ENCODE measurements around the gene TMEM132C. TPM values are rescaled to one million over a fixed set of nuclear protein-coding genes. Genes with fewer than 3 reads are reported as not detected.

TMEM132C gene
- total RNA-seq, result 5.1 TPM

DNA sequence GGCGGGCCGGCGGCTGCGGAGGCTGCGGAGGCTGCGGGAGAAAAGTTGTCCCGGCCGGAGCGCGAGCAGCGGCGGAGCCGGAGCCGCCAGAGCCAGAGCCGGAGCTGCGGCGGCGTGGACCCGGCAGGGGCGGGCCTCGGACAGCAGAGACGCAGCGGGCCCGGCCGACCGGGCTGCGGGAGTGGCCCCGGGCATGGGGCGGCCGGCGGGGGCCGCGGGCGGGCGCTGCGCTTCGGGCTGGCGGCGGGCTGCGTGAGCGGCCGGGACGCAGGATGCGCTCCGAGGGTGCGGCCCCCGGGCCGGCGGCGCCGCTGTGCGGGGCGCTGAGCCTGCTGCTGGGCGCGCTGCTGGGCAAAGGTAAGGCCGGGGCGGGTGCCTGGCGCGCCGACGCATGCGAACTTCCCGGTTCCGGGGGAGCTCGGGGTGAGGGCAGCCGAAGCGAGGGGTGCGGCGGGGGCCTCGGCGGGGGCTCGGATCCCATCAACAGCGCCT, at the start of gene TMEM132C:
Gene TMEM132C, plus strand, starts transcription at position 40 of the 492 bp plus-strand sequence. Its CDS starts 233 bp downstream, at position 273.

Small RNAs within 50 kb of the gene (small RNA-seq; reads per million reads assigned to genes)
- gene MIR3612 (ENCODE audit: low replicate concordance), result 0.07 reads per million
- not detected for gene MIR4419B (ENCODE audit: low replicate concordance)

Data from metanephros (tissue), 2 donors.